Lower leg skin (tissue), 4 donors: ENCODE measurements around the gene NPIPA1. TPM values are rescaled to one million over a fixed set of nuclear protein-coding genes. Genes with fewer than 3 reads are reported as not detected.
"Not testable (repeated sequence)": the region's sequence is repeated elsewhere in the genome, so short reads cannot be mapped to it uniquely, and the experiment has no call there.

ENCODE experiments used
- DNase-seq, 2 donors: peaks; one replicate each; pipeline ENCODE4 v3.0.0-alpha.2; 2019; ENCODE audit warnings: low spot score in 2 of 2
- H3K4me3 ChIP-seq: fragments of 200-600 bp; sonication (generic); 2 replicates; pipeline ENCODE4 v1.5.1; 2017; ENCODE audit warnings: mild to moderate bottlenecking, low read depth; ENCODE audit not compliant: poor library complexity, severe bottlenecking
- WGBS, 2 donors: methylation state at CpG; one replicate each; pipeline ENCODE4 v1.1.5; 2018; 5-methylcytosine and 5-hydroxymethylcytosine counted together
- intact Hi-C: fragments of 100-400 bp; cut with DNase I; formaldehyde crosslinking; loops from one replicate; pipeline ENCODE4 v1.15.0; 2023; ENCODE audit warnings: low total_unique reads
- total RNA-seq, 4 donors: library from RNA; depleted of rRNA; stranded (reverse); fragments of >200 nt; gene quantifications; one replicate each; pipeline ENCODE4 v1.1.0, GENCODE V29; 2016

NPIPA1 gene
- total RNA-seq: 10 to 100 TPM; 43.1 to 74.3 (median 57.7) TPM

- WGBS, 2 donors: no CpG with 5 or more reads among the region's 4 CpGs
- intact Hi-C loops, H3K4me3 ChIP-seq, DNase-seq: not testable (repeated sequence)
Observed at GRCh38 chr16:14937143-14937542, at the start of gene NPIPA1. NPIPA1 (plus strand) TSS chr16:14937443; CDS start chr16:14937443, 0 bp downstream.

DNA sequence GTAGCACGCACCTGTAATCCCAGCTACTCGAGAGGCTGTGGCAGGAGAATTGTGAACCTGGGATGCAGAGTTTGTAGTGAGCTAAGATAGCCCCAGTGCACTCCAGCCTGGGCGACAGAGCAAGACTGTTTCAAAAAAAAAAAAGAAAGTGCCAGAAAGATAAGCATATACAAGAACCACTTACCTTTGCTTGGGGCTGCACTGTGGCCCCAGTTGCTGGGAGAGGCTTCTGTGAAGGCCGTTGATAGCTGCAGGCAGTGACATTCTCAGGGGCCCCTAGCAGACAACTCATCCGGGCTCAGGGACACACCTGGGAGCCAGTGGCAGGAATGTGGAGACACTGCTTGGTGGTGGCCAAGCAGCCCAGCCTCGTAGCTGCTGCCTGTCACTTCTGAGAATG is 45.1 kb upstream of the NPIPA1 start:
- H3K4me3 ChIP-seq, DNase-seq, intact Hi-C loops: not testable (repeated sequence)
- WGBS, 2 donors: 76 to 87% methylated on average over 4 of the region's 6 CpGs

- H3K4me3 ChIP-seq, DNase-seq, intact Hi-C loops: not testable (repeated sequence)
- 87 to 100% methylated on average over 1 to 12 of the region's 14 CpGs for WGBS, 2 donors
Observed at GRCh38 chr16:14895382-14895781, 41.9 kb upstream of the NPIPA1 start.

DNA sequence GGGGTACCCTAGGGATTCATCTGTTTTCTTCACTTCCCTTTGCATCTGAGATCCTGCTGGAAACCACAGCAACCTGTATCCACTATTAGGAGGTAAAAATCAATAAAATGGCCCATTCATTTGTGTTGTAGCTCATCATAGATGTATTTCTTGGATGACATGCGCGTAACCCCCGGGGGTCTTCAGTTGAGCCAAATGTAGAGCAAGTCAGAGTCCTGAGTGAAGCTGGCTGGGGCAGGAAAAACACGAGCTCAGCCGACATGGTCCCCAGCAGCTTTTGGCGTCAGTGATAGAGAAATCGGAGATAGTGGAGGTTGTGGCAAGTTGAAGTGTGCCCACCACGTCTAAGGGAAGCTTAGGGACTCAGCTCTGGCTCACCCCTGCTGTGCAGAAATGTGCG is 41.2 kb upstream of the NPIPA1 start:
- DNase-seq, H3K4me3 ChIP-seq, intact Hi-C loops: not testable (repeated sequence)
- 88 to 92% methylated on average over 7 to 8 of the region's 9 CpGs for WGBS, 2 donors

GRCh38 chr16:14897006-14897664 is 40.1 kb upstream of the NPIPA1 start:
- WGBS, 2 donors: 58% methylated on average over 3 of the region's 12 CpGs
- intact Hi-C loops, H3K4me3 ChIP-seq, DNase-seq: not testable (repeated sequence)

- DNase-seq: not testable (repeated sequence)
Observed at GRCh38 chr16:14898162-14898561, 39.1 kb upstream of the NPIPA1 start.

GRCh38 chr16:14903191-14903957 is 33.9 kb upstream of the NPIPA1 start:
- H3K4me3 ChIP-seq, intact Hi-C loops: not testable (repeated sequence)
- DNase-seq: peak in 1 of 2 donors; percentile 42
- WGBS, 2 donors: 81% methylated on average over 5 to 6 of the region's 8 CpGs

More at GRCh38 chr16:14898162-14898561, 39.1 kb upstream of the NPIPA1 start:
- H3K4me3 ChIP-seq, intact Hi-C loops: not testable (repeated sequence)
- WGBS, 2 donors: 95 to 97% methylated on average over 4 of the region's 4 CpGs

DNA sequence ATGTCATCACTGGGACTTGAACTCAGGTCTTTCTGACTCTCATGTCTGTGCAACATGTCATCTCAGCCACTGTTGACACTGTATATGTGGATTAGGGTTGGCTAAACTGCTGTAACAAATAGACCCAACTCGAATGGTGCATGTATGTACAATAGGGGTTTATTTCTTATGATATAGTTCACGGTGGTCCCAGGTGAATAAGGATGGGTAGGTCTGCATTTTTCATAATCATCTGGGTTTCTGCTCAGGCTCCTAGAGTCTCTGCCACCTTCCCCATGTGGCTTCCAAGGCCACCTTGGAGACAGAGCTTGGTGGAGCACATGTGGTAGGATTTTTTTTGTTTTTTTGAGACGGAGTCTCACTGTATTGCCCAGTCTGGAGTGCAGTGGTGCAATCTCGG is 27.5 kb upstream of the NPIPA1 start:
- 100% methylated on average over 2 of the region's 4 CpGs; no CpG with 5 or more reads in 1 of the 2 donors for WGBS, 2 donors
- DNase-seq, H3K4me3 ChIP-seq, intact Hi-C loops: not testable (repeated sequence)

DNA sequence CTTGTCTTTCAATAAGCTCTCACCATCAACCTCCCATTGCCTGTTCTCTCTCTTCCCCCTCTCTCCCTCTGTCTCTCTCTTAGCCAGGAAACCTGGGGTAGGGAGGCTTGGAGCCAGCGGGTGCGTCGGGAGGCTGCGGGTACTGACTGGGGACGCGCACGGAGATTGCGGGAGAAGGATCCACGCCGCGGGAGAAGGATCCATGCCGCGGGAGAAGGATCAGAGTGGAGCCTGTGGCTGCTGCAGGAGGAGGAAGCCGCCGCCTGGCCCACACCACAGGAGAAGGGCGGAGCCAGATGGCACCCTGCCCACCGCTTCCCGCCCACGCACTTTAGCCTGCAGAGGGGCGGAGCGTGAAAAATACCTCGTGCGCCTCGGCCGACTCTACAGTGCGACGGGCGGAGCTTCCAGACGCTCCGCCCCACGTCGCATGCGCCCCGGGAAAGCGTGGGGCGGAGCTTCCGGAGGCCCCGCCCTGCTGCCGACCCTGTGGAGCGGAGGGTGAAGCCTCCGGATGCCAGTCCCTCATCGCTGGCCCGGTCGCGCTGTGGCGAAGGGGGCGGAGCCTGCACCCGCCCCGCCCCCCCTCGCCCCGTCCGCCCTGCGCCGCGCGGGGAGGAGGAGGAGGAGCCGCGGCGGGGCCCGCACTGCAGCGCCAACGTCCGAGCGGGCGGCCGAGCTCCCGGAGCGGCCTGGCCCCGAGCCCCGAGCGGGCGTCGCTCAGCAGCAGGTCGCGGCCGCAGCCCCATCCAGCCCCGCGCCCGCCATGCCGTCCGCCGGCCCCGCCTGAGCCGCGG is 26.2 kb upstream of the NPIPA1 start:
- intact Hi-C loops, DNase-seq, H3K4me3 ChIP-seq: not testable (repeated sequence)
- WGBS, 2 donors: no CpG with 5 or more reads among the region's 85 CpGs

DNA sequence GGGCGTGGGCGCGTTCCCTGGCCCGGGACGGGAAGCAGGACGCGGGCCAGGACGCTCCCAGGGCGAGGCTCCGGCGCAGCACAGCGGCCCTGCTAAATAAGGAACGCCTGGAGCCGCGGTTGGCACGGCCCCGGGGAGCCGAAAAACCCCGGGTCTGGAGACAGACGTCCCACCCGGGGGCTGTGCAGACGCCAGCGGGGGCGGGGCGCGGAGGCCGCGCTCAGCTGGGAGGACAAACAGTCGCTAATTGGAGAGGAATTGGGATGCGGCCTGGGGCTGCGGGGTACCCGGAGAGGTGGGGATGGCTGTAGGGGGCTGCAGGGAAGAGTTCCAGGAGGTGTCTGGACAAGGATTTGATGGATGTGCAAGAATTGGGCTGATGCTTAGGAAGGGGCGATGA is 25.3 kb upstream of the NPIPA1 start:
- DNase-seq: peak; percentile 81 to 91
- intact Hi-C loops: not testable (repeated sequence)
- H3K4me3 ChIP-seq: peak overlapping the region; percentile 64
- WGBS, 2 donors: 0% methylated on average over 15 to 18 of the region's 33 CpGs

DNA sequence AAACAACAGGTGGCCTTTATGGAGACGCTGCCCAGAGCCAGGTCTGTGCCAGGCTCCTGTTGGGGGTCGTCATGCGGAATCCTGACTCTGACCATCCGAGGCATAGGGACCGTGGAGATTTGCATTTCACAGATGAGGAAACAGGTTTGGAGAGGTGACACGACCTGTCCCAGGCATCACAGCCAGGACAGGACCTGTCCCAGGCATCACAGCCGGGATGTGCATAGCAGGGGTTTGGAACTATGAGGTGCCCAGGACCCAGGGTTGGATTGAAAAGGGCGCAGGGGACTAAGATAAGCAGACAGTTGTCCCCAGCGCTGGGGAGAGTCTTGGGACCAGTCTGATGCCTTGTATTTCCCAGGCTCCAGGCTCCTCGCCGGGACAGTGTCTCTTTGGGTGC is 24.7 kb upstream of the NPIPA1 start:
- no CpG with 5 or more reads among the region's 11 CpGs for WGBS, 2 donors
- intact Hi-C loops, H3K4me3 ChIP-seq: not testable (repeated sequence)

GRCh38 chr16:14918504-14918903 is 18.7 kb upstream of the NPIPA1 start:
- DNase-seq: peak; percentile 15 to 74
- WGBS, 2 donors: 67 to 76% methylated on average over 3 to 8 of the region's 21 CpGs
- intact Hi-C loops, H3K4me3 ChIP-seq: not testable (repeated sequence)

More for the DNA sequence above, 24.7 kb upstream of the NPIPA1 start:
- not testable (repeated sequence) for DNase-seq

- intact Hi-C loops: not testable (repeated sequence)
- 81% methylated on average over 10 of the region's 41 CpGs; no CpG with 5 or more reads in 1 of the 2 donors for whole genome bisulfite sequencing, 2 donors
Observed at GRCh38 chr16:14919837-14920600, 17.2 kb upstream of the NPIPA1 start.

GRCh38 chr16:14922285-14922684 is 15.0 kb upstream of the NPIPA1 start:
- DNase-seq, intact Hi-C loops, H3K4me3 ChIP-seq: not testable (repeated sequence)
- no CpG with 5 or more reads among the region's 27 CpGs for WGBS, 2 donors

More at GRCh38 chr16:14919837-14920600, 17.2 kb upstream of the NPIPA1 start:
- peak; percentile 17 to 68 for DNase-seq
- H3K4me3 ChIP-seq: not testable (repeated sequence)
